Measurements from ENCODE around the gene TMEM119.

TMEM119 gene

GRCh38 chr12:108553799-108554198 lies 44.1 kb downstream of the TMEM119 start:
- FAIRE-seq = no peak
- no peak for DNase-seq (ENCODE audit: insufficient read length, low spot score)

DNA sequence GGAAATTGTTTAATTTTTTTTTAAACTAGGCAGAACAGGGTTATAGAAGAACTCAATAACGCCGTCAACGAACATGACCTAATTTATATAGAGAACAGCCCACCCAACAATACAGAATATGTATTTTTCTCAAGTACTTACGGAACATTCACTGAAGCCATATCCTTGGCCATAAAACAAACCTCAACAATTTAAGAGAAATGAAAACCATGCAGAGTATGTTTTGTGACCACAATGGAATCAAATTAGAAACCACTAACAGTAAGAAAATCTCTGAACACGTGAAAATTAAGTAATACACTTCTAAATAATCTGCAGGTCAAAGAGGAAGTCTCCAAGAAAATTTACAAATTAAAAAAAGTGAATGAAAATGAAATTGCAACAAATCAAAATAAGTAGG lies 46.3 kb downstream of the TMEM119 start:
- FAIRE-seq (no peak), DNase-seq (ENCODE audit: insufficient read length, low spot score) (no peak)

DNA sequence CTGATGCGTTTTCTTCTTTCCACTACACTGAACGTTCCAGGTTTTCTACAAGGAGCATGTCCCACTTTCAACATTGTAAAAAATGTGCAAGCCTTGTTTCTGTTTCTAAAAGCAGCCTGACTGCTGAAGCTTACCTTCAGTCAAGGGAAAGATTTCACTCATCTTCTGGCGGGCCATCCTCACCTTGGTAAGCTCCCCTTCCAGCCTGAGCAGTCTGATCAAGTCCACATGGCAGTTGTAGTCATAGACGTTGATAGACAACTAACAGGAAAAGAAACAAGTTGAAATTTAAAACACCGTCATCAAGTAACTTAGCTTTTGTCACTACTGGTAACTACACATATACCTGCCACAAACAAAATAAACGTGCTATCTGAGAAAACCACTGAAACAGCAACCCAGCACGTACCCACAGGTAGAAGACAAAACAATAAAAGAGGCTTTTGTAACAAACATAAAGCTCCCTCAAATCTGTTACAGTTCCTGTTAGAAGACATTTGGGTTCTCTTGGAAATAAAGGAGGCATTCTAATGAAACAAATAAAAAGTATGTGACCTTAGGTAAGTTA lies 48.8 kb downstream of the TMEM119 start:
- DNase-seq (ENCODE audit: insufficient read length, low spot score) (no peak), FAIRE-seq (no peak)

GRCh38 chr12:108547686-108548085 lies 50.2 kb downstream of the TMEM119 start:
- no peak for FAIRE-seq
- no peak for DNase-seq (ENCODE audit: insufficient read length, low spot score)

DNA sequence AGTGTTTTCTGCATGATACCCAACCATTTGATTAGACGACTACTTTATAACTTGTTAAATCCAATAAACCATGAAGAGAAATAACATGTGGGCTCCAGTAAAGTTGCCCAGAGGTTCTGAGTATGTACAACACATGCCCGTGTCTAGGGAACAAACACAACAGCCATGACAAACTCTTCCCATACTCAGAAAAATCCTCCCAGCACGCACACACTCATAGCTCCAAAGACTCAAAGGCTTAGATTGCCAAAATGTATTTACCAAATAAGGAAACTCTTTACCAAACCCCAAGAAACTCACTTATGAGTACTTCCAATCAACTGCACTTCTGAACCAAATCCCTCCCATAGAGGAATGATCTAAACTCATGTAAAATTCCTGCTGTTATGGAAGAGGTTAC lies 54.2 kb downstream of the TMEM119 start:
- DNase-seq (ENCODE audit: insufficient read length, low spot score) (no peak), FAIRE-seq (no peak)

DNA sequence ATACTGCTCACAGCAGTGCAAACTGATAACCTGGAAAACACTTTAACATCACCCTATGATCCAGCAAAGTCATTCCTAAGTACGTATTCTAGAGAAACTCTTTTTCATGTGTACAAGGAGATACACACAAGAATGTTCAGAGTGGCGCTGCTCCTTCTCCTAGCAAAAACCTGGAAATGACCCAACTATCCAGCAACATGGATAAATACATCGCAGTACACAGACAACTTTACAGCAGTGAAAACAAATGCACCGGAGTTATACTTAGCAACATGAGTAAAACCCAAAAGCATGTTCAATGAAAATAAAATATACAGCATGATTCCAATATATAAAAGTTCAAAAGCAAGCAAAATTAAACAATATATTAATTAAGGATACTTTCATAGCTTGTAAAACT lies 55.6 kb downstream of the TMEM119 start:
- FAIRE-seq (no peak), DNase-seq (ENCODE audit: insufficient read length, low spot score) (no peak)
